Activated naive CD4-positive, alpha-beta T cell treated with anti-CD3 and anti-CD28 coated beads, Interleukin-2, amount 10 ng/mL, durations not matched to agents 7 days and 5 days (primary cell): Measurements from ENCODE around the gene NTM.

Experiments used
- CTCF ChIA-PET: fragments of 350-600 bp; sonication (Branson Sonifier 250); formaldehyde crosslinking; loops from one replicate; lab custom pipeline; 2021; ENCODE audit warnings: antibody characterized with exemption; lab: Charles Lee
- DNase-seq: peaks from one replicate; pipeline ENCODE4 v3.0.0-alpha.2; 2020
- H3K27ac Mint-ChIP-seq: one replicate; pipeline ENCODE4 v1.8.0; 2021; ENCODE audit warnings: mild to moderate bottlenecking, moderate library complexity, mixed read lengths
- H3K27me3 Mint-ChIP-seq: one replicate; pipeline ENCODE4 v1.8.0; 2021; ENCODE audit warnings: mild to moderate bottlenecking, mixed read lengths
- H3K36me3 Mint-ChIP-seq: one replicate; pipeline ENCODE4 v1.8.0; 2021; ENCODE audit warnings: mixed read lengths
- H3K4me1 Mint-ChIP-seq: one replicate; pipeline ENCODE4 v1.8.0; 2021; ENCODE audit warnings: mixed read lengths
- H3K4me3 Mint-ChIP-seq: one replicate; pipeline ENCODE4 v1.8.0; 2021; ENCODE audit warnings: mild to moderate bottlenecking, moderate library complexity, mixed read lengths
- H3K9me3 Mint-ChIP-seq: one replicate; pipeline ENCODE4 v1.8.0; 2021; ENCODE audit warnings: mixed read lengths

Gene NTM

DNA sequence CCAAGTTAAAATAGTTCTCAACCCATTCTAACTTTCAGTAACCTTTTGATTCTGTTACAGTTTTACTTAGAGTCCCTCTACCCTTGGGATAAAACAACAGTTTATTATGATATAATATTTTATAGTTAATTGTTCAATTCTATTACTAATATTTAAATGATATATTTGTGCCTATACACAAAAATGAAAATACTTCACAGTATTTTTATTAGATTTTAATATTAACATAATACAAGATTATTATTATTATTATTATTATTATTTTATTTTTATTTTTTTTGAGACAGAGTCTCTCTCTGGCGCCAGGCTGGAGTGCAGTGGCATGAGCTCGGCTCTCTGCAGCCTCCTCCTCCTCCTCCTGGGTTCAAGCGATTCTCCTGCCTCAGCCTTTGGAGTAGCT lies 416.7 kb downstream of the NTM start:
- Mint-ChIP-seq H3K4me3 (no peak overlapping the region), H3K27ac (no peak overlapping the region), H3K36me3 (no peaks in the 10 kb centered on the region), H3K4me1 (no peaks in the 10 kb centered on the region), H3K9me3 (no peaks in the 10 kb centered on the region), H3K27me3 (no peaks in the 10 kb centered on the region)
- CTCF ChIA-PET: no interaction called here
- DNase-seq: no peak

DNA sequence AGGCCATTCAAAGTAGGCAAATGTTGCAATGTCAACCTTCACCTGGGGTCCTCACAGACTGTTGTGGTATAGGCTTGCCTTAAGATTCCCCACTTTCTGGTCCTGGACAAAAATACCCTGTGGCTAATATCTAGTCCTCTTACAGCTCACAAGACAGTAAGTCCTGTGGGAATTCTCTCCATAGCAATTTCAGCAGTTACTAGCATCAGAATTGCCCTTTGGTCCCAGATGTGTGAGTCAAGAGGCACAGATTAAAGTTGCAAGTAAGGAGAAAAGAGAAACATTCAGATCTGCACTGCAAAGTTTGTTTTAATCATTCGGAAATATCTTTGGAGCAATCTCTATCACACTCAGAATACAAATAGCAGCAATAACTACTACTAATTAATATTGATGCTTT lies 420.2 kb downstream of the NTM start:
- peaks cover 2% of the 10 kb centered on the region for H3K9me3 Mint-ChIP-seq
- CTCF ChIA-PET: no interaction called here
- no peaks in the 10 kb centered on the region for H3K36me3 Mint-ChIP-seq
- H3K4me3 Mint-ChIP-seq: no peak overlapping the region
- no peak overlapping the region for H3K27ac Mint-ChIP-seq
- no peak for DNase-seq
- H3K27me3 Mint-ChIP-seq: no peaks in the 10 kb centered on the region
- H3K4me1 Mint-ChIP-seq: no peaks in the 10 kb centered on the region

DNA sequence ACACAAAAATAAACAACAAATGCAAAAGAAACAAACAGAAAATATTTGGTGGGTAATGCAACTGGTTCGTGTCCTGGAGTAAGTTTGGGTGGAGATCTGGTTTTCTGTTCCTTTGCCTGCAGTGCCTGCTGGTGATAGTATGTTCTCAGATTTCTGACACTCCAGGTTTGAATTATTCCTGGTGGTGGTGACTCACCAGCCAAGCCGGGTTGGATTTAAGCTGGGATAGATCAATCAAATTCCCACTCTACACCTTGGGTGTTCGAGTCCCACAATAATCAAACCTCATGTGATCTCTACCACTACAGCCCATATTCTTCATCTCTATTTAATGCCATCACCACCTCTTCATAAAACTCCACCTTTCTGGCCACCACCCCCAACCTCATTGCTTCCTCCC lies 421.8 kb downstream of the NTM start:
- Mint-ChIP-seq H3K27me3 (no peaks in the 10 kb centered on the region), H3K9me3 (peaks cover 2% of the 10 kb centered on the region), H3K36me3 (no peaks in the 10 kb centered on the region), H3K4me1 (no peaks in the 10 kb centered on the region), H3K27ac (no peak overlapping the region), H3K4me3 (no peak overlapping the region)
- CTCF ChIA-PET: no interaction called here
- no peak for DNase-seq

- no peaks in the 10 kb centered on the region for H3K36me3 Mint-ChIP-seq
- no peak overlapping the region for H3K27ac Mint-ChIP-seq
- H3K4me1 Mint-ChIP-seq: no peaks in the 10 kb centered on the region
- H3K27me3 Mint-ChIP-seq: no peaks in the 10 kb centered on the region
- H3K9me3 Mint-ChIP-seq: peaks cover 2% of the 10 kb centered on the region
- no peak for DNase-seq
- no peak overlapping the region for H3K4me3 Mint-ChIP-seq
- CTCF ChIA-PET: no interaction called here
Measured at GRCh38 chr11:131796089-131796488, 425.7 kb downstream of the NTM start.

DNA sequence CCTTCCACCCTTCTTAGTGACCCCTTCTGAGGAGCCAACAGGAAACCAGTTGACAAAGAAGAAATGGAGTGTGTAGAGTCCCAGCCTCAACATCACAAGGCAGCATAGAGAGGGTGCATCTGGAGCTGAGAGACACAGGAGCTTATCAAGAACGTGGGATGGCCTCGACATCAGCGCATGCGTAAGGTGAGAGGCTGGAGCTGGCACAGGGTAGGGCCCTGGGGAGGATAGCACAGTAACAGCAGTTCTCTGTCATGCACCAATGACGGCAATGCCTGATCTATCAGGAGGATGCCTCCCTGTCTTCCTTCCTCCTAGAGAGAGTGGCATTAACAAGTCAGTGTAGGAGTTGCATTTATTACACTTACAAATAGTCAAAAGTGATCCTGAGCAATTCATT lies 426.1 kb downstream of the NTM start:
- H3K27me3 Mint-ChIP-seq: no peaks in the 10 kb centered on the region
- no peak overlapping the region for H3K27ac Mint-ChIP-seq
- no peak overlapping the region for H3K4me3 Mint-ChIP-seq
- no peaks in the 10 kb centered on the region for H3K4me1 Mint-ChIP-seq
- H3K9me3 Mint-ChIP-seq: peaks cover 2% of the 10 kb centered on the region
- no peaks in the 10 kb centered on the region for H3K36me3 Mint-ChIP-seq
- no peak for DNase-seq
- CTCF ChIA-PET: no interaction called here

GRCh38 chr11:131800452-131800851 lies 430.0 kb downstream of the NTM start:
- no peaks in the 10 kb centered on the region for H3K4me1 Mint-ChIP-seq

DNA sequence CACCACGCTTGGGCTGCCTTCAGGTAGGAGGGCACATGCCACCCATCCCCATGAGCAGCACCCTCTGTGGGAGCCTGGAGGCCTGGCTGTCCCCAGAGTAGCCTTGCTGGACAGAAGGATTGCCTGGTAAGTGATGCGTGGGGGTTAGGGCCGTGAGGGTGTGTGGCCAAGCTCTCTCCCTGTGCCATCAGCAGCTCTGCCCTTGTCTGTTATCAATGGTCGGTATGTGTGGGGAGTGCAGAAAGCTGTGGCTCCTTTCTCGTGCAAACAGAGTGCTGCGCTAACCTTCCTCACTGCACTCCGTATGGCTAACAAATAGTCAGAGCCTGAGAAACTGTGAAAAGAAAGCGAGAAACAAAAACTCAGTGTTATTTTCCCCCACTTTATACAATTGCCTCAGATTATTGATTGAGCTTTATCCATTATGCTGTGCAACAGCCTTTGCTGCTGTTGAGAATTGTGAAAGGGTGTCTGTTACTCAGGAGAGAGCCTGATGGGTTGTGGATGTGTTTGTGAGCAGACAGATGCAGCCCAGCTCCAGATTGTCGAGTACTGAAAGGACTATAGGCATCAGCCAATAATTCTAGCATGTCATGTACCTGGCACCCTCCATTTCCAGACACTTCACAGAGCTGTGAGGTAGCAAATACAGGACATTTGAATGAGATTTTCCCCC lies 432.2 kb downstream of the NTM start:
- Mint-ChIP-seq H3K27me3 (no peaks in the 10 kb centered on the region), H3K27ac (no peak overlapping the region), H3K9me3 (no peaks in the 10 kb centered on the region), H3K4me1 (no peaks in the 10 kb centered on the region), H3K36me3 (no peaks in the 10 kb centered on the region), H3K4me3 (no peak overlapping the region)
- no peak for DNase-seq
- CTCF ChIA-PET: no interaction called here

More at GRCh38 chr11:131800452-131800851, 430.0 kb downstream of the NTM start:
- CTCF ChIA-PET: no interaction called here
- no peaks in the 10 kb centered on the region for H3K27me3 Mint-ChIP-seq
- H3K4me3 Mint-ChIP-seq: no peak overlapping the region
- DNase-seq: no peak
- no peaks in the 10 kb centered on the region for H3K36me3 Mint-ChIP-seq
- no peak overlapping the region for H3K27ac Mint-ChIP-seq
- H3K9me3 Mint-ChIP-seq: no peaks in the 10 kb centered on the region

GRCh38 chr11:131807876-131808275 lies 437.5 kb downstream of the NTM start:
- Mint-ChIP-seq H3K9me3 (no peaks in the 10 kb centered on the region), H3K4me3 (no peak overlapping the region)
- CTCF ChIA-PET: no interaction called here

GRCh38 chr11:131808470-131808869 lies 438.1 kb downstream of the NTM start:
- Mint-ChIP-seq H3K4me1 (no peaks in the 10 kb centered on the region), H3K4me3 (no peak overlapping the region), H3K9me3 (no peaks in the 10 kb centered on the region), H3K36me3 (no peaks in the 10 kb centered on the region), H3K27me3 (no peaks in the 10 kb centered on the region), H3K27ac (no peak overlapping the region)
- no peak for DNase-seq
- CTCF ChIA-PET: no interaction called here

More at GRCh38 chr11:131807876-131808275, 437.5 kb downstream of the NTM start:
- Mint-ChIP-seq H3K27me3 (no peaks in the 10 kb centered on the region), H3K27ac (no peak overlapping the region), H3K36me3 (no peaks in the 10 kb centered on the region), H3K4me1 (no peaks in the 10 kb centered on the region)
- no peak for DNase-seq

- H3K27ac Mint-ChIP-seq: no peak overlapping the region
- CTCF ChIA-PET: no interaction called here
- H3K4me3 Mint-ChIP-seq: no peak overlapping the region
- no peaks in the 10 kb centered on the region for H3K36me3 Mint-ChIP-seq
- no peak for DNase-seq
- H3K27me3 Mint-ChIP-seq: no peaks in the 10 kb centered on the region
- H3K9me3 Mint-ChIP-seq: no peaks in the 10 kb centered on the region
- no peaks in the 10 kb centered on the region for H3K4me1 Mint-ChIP-seq
Measured at GRCh38 chr11:131809203-131809918, 438.9 kb downstream of the NTM start.

DNA sequence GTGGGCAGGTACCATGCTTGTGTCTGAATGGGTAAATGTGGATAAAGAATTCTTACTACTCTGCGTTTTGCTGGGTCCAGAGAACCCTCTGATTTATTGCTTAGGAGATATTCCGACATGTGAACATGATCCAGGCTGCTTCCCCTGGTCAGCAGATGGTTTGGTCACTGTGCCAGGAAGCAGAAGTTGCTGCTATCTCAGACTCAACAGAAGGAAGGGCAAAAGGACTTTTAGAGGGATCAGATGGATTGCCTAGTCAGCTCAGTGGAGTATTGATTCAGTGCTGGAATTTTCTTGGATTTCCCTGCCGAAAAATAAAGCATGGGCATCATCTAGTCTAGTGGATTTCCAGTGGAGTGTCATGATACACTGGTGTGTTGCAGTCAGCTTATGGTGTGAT lies 440.1 kb downstream of the NTM start:
- H3K36me3 Mint-ChIP-seq: no peaks in the 10 kb centered on the region
- H3K9me3 Mint-ChIP-seq: no peaks in the 10 kb centered on the region
- DNase-seq: no peak
- no peaks in the 10 kb centered on the region for H3K4me1 Mint-ChIP-seq
- H3K27me3 Mint-ChIP-seq: no peaks in the 10 kb centered on the region
- H3K27ac Mint-ChIP-seq: no peak overlapping the region
- no peak overlapping the region for H3K4me3 Mint-ChIP-seq
- CTCF ChIA-PET: no interaction called here

GRCh38 chr11:131811383-131811782 lies 441.0 kb downstream of the NTM start:
- Mint-ChIP-seq H3K9me3 (no peaks in the 10 kb centered on the region), H3K27me3 (no peaks in the 10 kb centered on the region), H3K4me1 (no peaks in the 10 kb centered on the region), H3K27ac (no peak overlapping the region), H3K4me3 (no peak overlapping the region), H3K36me3 (no peaks in the 10 kb centered on the region)
- CTCF ChIA-PET: no interaction called here
- DNase-seq: no peak

DNA sequence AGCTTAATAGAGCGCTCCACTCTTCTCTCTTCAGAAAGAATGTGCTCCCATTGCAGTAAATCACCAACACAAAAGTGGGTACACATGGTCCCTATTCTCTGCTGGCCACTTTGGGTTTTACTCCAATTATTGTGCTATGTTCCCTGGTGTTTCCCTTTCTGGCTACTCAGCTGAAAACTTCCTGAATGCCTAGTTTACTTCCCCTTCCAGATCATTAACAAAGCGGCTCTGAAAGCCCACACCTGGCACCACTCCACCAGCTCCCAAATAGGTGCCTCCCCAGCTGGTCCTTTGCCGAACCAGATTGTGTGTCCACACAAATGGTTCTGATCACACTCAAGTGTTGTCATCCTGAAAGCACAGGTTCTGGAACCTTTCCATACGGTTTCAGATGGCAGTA lies 443.7 kb downstream of the NTM start:
- CTCF ChIA-PET: no interaction called here
- no peaks in the 10 kb centered on the region for H3K27me3 Mint-ChIP-seq

GRCh38 chr11:131815590-131815989 lies 445.2 kb downstream of the NTM start:
- no peak for DNase-seq
- no peaks in the 10 kb centered on the region for H3K9me3 Mint-ChIP-seq
- H3K36me3 Mint-ChIP-seq: no peaks in the 10 kb centered on the region
- H3K27me3 Mint-ChIP-seq: no peaks in the 10 kb centered on the region
- H3K27ac Mint-ChIP-seq: no peak overlapping the region
- H3K4me1 Mint-ChIP-seq: no peaks in the 10 kb centered on the region
- CTCF ChIA-PET: no interaction called here
- no peak overlapping the region for H3K4me3 Mint-ChIP-seq

More for the DNA sequence above, 443.7 kb downstream of the NTM start:
- no peaks in the 10 kb centered on the region for H3K4me1 Mint-ChIP-seq
- DNase-seq: no peak
- H3K9me3 Mint-ChIP-seq: no peaks in the 10 kb centered on the region
- no peak overlapping the region for H3K4me3 Mint-ChIP-seq
- no peaks in the 10 kb centered on the region for H3K36me3 Mint-ChIP-seq
- H3K27ac Mint-ChIP-seq: no peak overlapping the region

DNA sequence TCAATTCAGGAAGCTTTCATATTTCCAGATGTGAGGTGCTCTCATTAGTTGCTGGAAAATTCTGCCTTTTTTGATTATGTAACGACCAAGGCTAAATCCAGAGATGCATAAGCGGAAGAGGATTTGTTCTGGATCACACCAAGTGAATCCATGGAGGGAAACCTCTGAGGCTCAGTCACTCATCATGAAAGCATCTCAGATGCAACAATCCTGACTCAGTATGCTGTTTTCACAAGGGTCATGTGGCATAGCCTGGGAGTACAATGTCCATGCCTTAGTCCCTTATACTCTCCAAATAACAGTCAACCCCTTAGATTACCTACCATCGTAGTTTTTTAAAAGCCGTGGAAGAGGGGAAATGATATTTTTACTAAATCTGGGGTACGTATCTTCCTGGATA lies 445.6 kb downstream of the NTM start:
- CTCF ChIA-PET: no interaction called here
- H3K4me1 Mint-ChIP-seq: no peaks in the 10 kb centered on the region

More for the DNA sequence above, 445.6 kb downstream of the NTM start:
- Mint-ChIP-seq H3K27ac (no peak overlapping the region), H3K36me3 (no peaks in the 10 kb centered on the region), H3K9me3 (no peaks in the 10 kb centered on the region), H3K4me3 (no peak overlapping the region), H3K27me3 (no peaks in the 10 kb centered on the region)
- no peak for DNase-seq
